Activated CD8-positive, alpha-beta T cell treated with anti-CD3 and anti-CD28 coated beads for 36 hours (primary cell): ENCODE measurements around the gene NPPC. TPM values are rescaled to one million over a fixed set of nuclear protein-coding genes. Genes with fewer than 3 reads are reported as not detected.
"Not testable (repeated sequence)": the region's sequence is repeated elsewhere in the genome, so short reads cannot be mapped to it uniquely, and the experiment has no call there.

Source experiments
- ATAC-seq: fragments of 200-7000 bp; cut with Tn5 transposase; one replicate; pipeline ENCODE4 v1.10.0; 2021; ENCODE audit warnings: mild to moderate bottlenecking, moderate library complexity
- CTCF ChIA-PET: fragments of 350-600 bp; sonication (Branson Sonifier 250); formaldehyde crosslinking; loops from one replicate; lab custom pipeline; 2021; ENCODE audit warnings: antibody characterized with exemption; lab: Charles Lee
- POLR2A ChIA-PET: fragments of 350-600 bp; sonication (Branson Sonifier 250); formaldehyde crosslinking; loops from one replicate; lab custom pipeline; 2021; ENCODE audit warnings: antibody characterized with exemption; lab: Charles Lee
- DNase-seq: peaks from one replicate; pipeline ENCODE4 v3.0.0-alpha.2; 2020
- H3K27ac Mint-ChIP-seq: one replicate; pipeline ENCODE4 v1.8.0; 2021; ENCODE audit warnings: mild to moderate bottlenecking, mixed read lengths
- H3K27me3 Mint-ChIP-seq: one replicate; pipeline ENCODE4 v1.8.0; 2021; ENCODE audit warnings: mixed read lengths
- H3K36me3 Mint-ChIP-seq: one replicate; pipeline ENCODE4 v1.8.0; 2021; ENCODE audit warnings: low read depth, mixed read lengths
- H3K4me1 Mint-ChIP-seq: one replicate; pipeline ENCODE4 v1.8.0; 2021; ENCODE audit warnings: low read depth, mixed read lengths
- H3K4me3 Mint-ChIP-seq: one replicate; pipeline ENCODE4 v1.8.0; 2021; ENCODE audit warnings: mild to moderate bottlenecking, moderate library complexity, mixed read lengths
- H3K9me3 Mint-ChIP-seq: one replicate; pipeline ENCODE4 v1.8.0; 2021; ENCODE audit warnings: mixed read lengths
- intact Hi-C: fragments of 100-400 bp; cut with micrococcal nuclease; formaldehyde crosslinking; loops from one replicate; pipeline ENCODE4 v1.10.0; 2022
- total RNA-seq, 2 experiments: library from RNA; stranded (reverse); gene quantifications; one replicate each; pipeline ENCODE4 v1.2.3, GENCODE V29; 2021
- TF ChIP-seq, protein P1 (sequence below): fragments of 200-600 bp; IDR thresholded peaks from one replicate; pipeline ENCODE4 v1.8.0; 2022; ENCODE audit warnings: antibody characterized with exemption, mild to moderate bottlenecking

The NPPC gene
- total RNA-seq, 2 experiments from 2014 or later = 3.5 to 4.7 TPM

- Mint-ChIP-seq H3K4me3 (no peak overlapping the region), H3K27ac (no peak overlapping the region), H3K27me3 (peaks cover 26% of the 10 kb centered on the region), H3K36me3 (no peaks in the 10 kb centered on the region), H3K4me1 (no peaks in the 10 kb centered on the region), H3K9me3 (no peaks in the 10 kb centered on the region)
- TF ChIP-seq, protein P1, sequence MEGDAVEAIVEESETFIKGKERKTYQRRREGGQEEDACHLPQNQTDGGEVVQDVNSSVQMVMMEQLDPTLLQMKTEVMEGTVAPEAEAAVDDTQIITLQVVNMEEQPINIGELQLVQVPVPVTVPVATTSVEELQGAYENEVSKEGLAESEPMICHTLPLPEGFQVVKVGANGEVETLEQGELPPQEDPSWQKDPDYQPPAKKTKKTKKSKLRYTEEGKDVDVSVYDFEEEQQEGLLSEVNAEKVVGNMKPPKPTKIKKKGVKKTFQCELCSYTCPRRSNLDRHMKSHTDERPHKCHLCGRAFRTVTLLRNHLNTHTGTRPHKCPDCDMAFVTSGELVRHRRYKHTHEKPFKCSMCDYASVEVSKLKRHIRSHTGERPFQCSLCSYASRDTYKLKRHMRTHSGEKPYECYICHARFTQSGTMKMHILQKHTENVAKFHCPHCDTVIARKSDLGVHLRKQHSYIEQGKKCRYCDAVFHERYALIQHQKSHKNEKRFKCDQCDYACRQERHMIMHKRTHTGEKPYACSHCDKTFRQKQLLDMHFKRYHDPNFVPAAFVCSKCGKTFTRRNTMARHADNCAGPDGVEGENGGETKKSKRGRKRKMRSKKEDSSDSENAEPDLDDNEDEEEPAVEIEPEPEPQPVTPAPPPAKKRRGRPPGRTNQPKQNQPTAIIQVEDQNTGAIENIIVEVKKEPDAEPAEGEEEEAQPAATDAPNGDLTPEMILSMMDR = no peak
- ATAC-seq = no peak
- no peak for DNase-seq
- intact Hi-C loops = no loop called here
- CTCF ChIA-PET = no interaction called here
- POLR2A ChIA-PET = no interaction called here
Measured at GRCh38 chr2:231886071-231886681, 40.0 kb downstream of the NPPC start.

GRCh38 chr2:231884438-231885140 lies 41.6 kb downstream of the NPPC start:
- TF ChIP-seq, protein P1 = no peak
- ChIA-PET POLR2A (interaction anchor here (1.5 kb wide), 1 partner anchor 17 kb away, joined by 3 read pairs; no protein-coding TSS in a partner anchor), CTCF (interaction anchor here (1.3 to 1.6 kb wide), 2 partner anchors 16 to 32 kb away, joined by 3 to 6 read pairs; no protein-coding TSS in a partner anchor)
- no peaks in the 10 kb centered on the region for H3K9me3 Mint-ChIP-seq
- intact Hi-C loops = no loop called here
- H3K4me3 Mint-ChIP-seq = no peak overlapping the region
- no peaks in the 10 kb centered on the region for H3K4me1 Mint-ChIP-seq
- H3K27me3 Mint-ChIP-seq = peaks cover 26% of the 10 kb centered on the region
- no peak for DNase-seq
- ATAC-seq = no peak
- no peaks in the 10 kb centered on the region for H3K36me3 Mint-ChIP-seq
- no peak overlapping the region for H3K27ac Mint-ChIP-seq

- Mint-ChIP-seq H3K36me3 (no peaks in the 10 kb centered on the region), H3K9me3 (no peaks in the 10 kb centered on the region), H3K27me3 (peaks cover 26% of the 10 kb centered on the region), H3K4me3 (no peak overlapping the region), H3K27ac (no peak overlapping the region), H3K4me1 (no peaks in the 10 kb centered on the region)
- ChIA-PET POLR2A (no interaction called here), CTCF (interaction anchor here (1.3 to 1.5 kb wide), 3 partner anchors 18 to 67 kb away, joined by 3 to 5 read pairs (median 4); no protein-coding TSS in a partner anchor)
- ATAC-seq (no peak), DNase-seq (no peak)
- intact Hi-C loops = no loop called here
- TF ChIP-seq, protein P1 = no peak
Measured at GRCh38 chr2:231883468-231883881, 42.7 kb downstream of the NPPC start.

DNA sequence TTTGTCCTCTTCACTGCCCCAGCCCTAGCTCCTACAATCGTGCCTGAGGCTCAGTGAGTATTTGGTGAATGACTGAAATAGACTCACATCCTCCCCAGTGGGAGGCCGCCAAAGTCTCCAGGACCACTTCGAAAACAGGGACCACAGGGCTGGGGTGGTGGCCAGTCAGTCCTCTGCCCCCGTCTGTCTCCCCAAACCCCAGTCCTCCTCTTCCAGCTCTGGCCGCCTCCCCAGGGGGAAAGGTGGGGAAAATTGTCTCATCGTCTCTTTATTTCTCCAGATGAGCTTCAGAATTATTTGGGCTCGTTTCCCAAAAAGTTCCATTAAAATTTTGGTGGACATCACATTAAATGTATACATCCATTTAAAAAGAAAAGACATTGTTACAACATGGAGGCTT lies 43.5 kb downstream of the NPPC start:
- no peak for DNase-seq
- H3K9me3 Mint-ChIP-seq = no peaks in the 10 kb centered on the region
- ChIA-PET CTCF (interaction anchor here (1.0 to 1.5 kb wide), 4 partner anchors 16 to 66 kb away, joined by 3 to 5 read pairs (median 4); no protein-coding TSS in a partner anchor), POLR2A (no interaction called here)
- TF ChIP-seq, protein P1 = no peak
- H3K27ac Mint-ChIP-seq = no peak overlapping the region
- no peak overlapping the region for H3K4me3 Mint-ChIP-seq
- H3K4me1 Mint-ChIP-seq = no peaks in the 10 kb centered on the region
- no peak for ATAC-seq
- intact Hi-C loops = no loop called here
- peaks cover 25% of the 10 kb centered on the region for H3K27me3 Mint-ChIP-seq
- H3K36me3 Mint-ChIP-seq = no peaks in the 10 kb centered on the region

DNA sequence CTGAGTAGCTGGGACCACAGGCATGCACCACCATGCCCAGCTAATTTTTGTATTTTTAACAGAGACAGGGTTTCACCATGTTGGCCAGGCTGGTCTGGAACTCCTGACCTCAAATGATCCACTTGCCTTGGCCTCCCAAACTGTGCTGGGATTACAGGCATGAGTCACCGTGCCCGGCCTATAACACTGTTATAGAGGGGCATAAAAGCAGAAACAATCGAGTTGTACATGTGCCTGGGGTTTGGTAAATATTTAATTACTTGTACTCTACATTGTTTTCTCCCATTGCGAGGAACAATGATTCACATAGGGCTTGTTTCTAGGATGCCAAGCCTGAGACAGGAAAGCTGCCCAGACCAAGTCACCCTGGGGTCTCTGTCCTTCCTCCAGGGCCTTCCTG lies 45.8 kb downstream of the NPPC start:
- H3K36me3 Mint-ChIP-seq, ATAC-seq, POLR2A ChIA-PET, H3K27ac Mint-ChIP-seq, intact Hi-C loops, H3K9me3 Mint-ChIP-seq, H3K4me3 Mint-ChIP-seq, H3K4me1 Mint-ChIP-seq, DNase-seq: not testable (repeated sequence)
- CTCF ChIA-PET = interaction anchor here (0.8 to 1.6 kb wide), 2 partner anchors 15 to 20 kb away, joined by 3 read pairs; no protein-coding TSS in a partner anchor
- peaks cover 20% of the 10 kb centered on the region for H3K27me3 Mint-ChIP-seq
